ENCODE measurements around the gene STRBP. TPM values are rescaled to one million over a fixed set of nuclear protein-coding genes. Genes with fewer than 3 reads are reported as not detected.

The STRBP gene
- total RNA-seq, 1 experiment from 2014 or later, result 40.3 TPM

- intact Hi-C loops (cut with micrococcal nuclease; ENCODE audit: unreplicated experiment) (no loop called here), in situ Hi-C loops (cut with HindIII; ENCODE audit: low pct_unique_long_range_greater_than_20kb, low sequenced_read_pairs) (no loop called here)
- no TSS peak for BruUV-seq (replicated peaks)
- Histone ChIP-seq H3K27ac (ENCODE audit: low read length) (no peak overlapping the region), H3K4me1 (ENCODE audit: control insufficient read depth, insufficient read depth, low read length) (no peaks in the 10 kb centered on the region), H3K36me3 (ENCODE audit: control insufficient read depth, insufficient read depth, low read length) (no peaks in the 10 kb centered on the region; the same call in 1 of the 2 replicates), H3K9me3 (ENCODE audit: control insufficient read depth, insufficient read depth, low read depth, low read length) (no peaks in the 10 kb centered on the region), H3K27me3 (ENCODE audit: control insufficient read depth, insufficient read depth, low read length) (no peaks in the 10 kb centered on the region), H3K4me3 (ENCODE audit: low read depth in 2 of 2, low read length in 2 of 2) (no peak overlapping the region)
- ChIA-PET POLR2A (no interaction called here), CTCF (no interaction called here)
- no peak for TF ChIP-seq TCF7L2 (IDR thresholded peaks at IDR 0.05; ENCODE audit: low read depth, low read length)
- no peak for TF ChIP-seq REST (IDR thresholded peaks at IDR 0.05; ENCODE audit: insufficient read depth in 1 of 2, low read depth in 2 of 2, low read length in 1 of 2)
- TF ChIP-seq SIN3A (IDR thresholded peaks at IDR 0.05; ENCODE audit: borderline replicate concordance, insufficient read depth, low read depth, low read length), result no peak
- no peak for TF ChIP-seq POLR2AphosphoS5 (IDR thresholded peaks at IDR 0.05; ENCODE audit: low read depth, low read length)
- no peak for TF ChIP-seq CTCF (IDR thresholded peaks at IDR 0.05)
- no peak for ATAC-seq
- no peak for DNase-seq (ENCODE audit: low read depth, low spot score)
Observed at GRCh38 chr9:123121457-123121856, 146.9 kb downstream of the STRBP start.

GRCh38 chr9:123120953-123121352 lies 147.4 kb downstream of the STRBP start:
- DNase-seq (ENCODE audit: low read depth, low spot score) (no peak), ATAC-seq (no peak)
- intact Hi-C loops (cut with micrococcal nuclease; ENCODE audit: unreplicated experiment), result no loop called here
- ChIA-PET POLR2A (no interaction called here), CTCF (no interaction called here)
- Histone ChIP-seq H3K36me3 (ENCODE audit: control insufficient read depth, insufficient read depth, low read length) (no peaks in the 10 kb centered on the region; the same call in 1 of the 2 replicates), H3K4me1 (ENCODE audit: control insufficient read depth, insufficient read depth, low read length) (no peaks in the 10 kb centered on the region), H3K4me3 (ENCODE audit: low read depth in 2 of 2, low read length in 2 of 2) (no peak overlapping the region), H3K27ac (ENCODE audit: low read length) (no peak overlapping the region), H3K27me3 (ENCODE audit: control insufficient read depth, insufficient read depth, low read length) (no peaks in the 10 kb centered on the region), H3K9me3 (ENCODE audit: control insufficient read depth, insufficient read depth, low read depth, low read length) (no peaks in the 10 kb centered on the region)
- in situ Hi-C loops (cut with HindIII; ENCODE audit: low pct_unique_long_range_greater_than_20kb, low sequenced_read_pairs), result no loop called here
- no TSS peak for BruUV-seq (replicated peaks)
- no peak for TF ChIP-seq TCF7L2 (IDR thresholded peaks at IDR 0.05; ENCODE audit: low read depth, low read length)
- no peak for TF ChIP-seq SIN3A (IDR thresholded peaks at IDR 0.05; ENCODE audit: borderline replicate concordance, insufficient read depth, low read depth, low read length)
- TF ChIP-seq CTCF (IDR thresholded peaks at IDR 0.05), result no peak
- no peak for TF ChIP-seq POLR2AphosphoS5 (IDR thresholded peaks at IDR 0.05; ENCODE audit: low read depth, low read length)
- TF ChIP-seq REST (IDR thresholded peaks at IDR 0.05; ENCODE audit: insufficient read depth in 1 of 2, low read depth in 2 of 2, low read length in 1 of 2), result no peak

All from Panc1 (cell line).